ENCODE measurements around the gene SLC37A1.

GRCh38 chr21:42479582-42479981, 34.1 kb upstream of the SLC37A1 start:
- no peak for TF ChIP-seq CTCF (conservative IDR thresholded peaks at IDR 0.05; ENCODE audit: low read depth, low read length)
- TF ChIP-seq EZH2 (IDR thresholded peaks at IDR 0.05; ENCODE audit: borderline replicate concordance, low read depth, low read length, poor library complexity, severe bottlenecking) = no peak

Measured in A673 (cell line).